ENCODE measurements around the gene MLYCD.
A peak's percentile ranks its signal among the peaks of the same experiment; 100 is the strongest.

The MLYCD gene

GRCh38 chr16:83898463-83899271 lies at the start of gene MLYCD:
Gene MLYCD, plus strand, starts transcription at chr16:83899115. Its CDS starts 30 bp downstream, at chr16:83899145.
- Mint-ChIP-seq H3K4me1 (peaks cover 49% of the 10 kb centered on the region), H3K4me3 (peak within 1 kb of the TSS; percentile 97), H3K27me3 (no peaks in the 10 kb centered on the region)

GRCh38 chr16:83849421-83849820 lies 49.5 kb upstream of the MLYCD start:
- no peaks in the 10 kb centered on the region for H3K27me3 Mint-ChIP-seq
- H3K27ac Mint-ChIP-seq: no peak overlapping the region
- no peak overlapping the region for H3K4me3 Mint-ChIP-seq
- H3K9me3 Mint-ChIP-seq: no peaks in the 10 kb centered on the region
- H3K4me1 Mint-ChIP-seq: no peaks in the 10 kb centered on the region
- H3K36me3 Mint-ChIP-seq: no peaks in the 10 kb centered on the region

More at GRCh38 chr16:83898463-83899271, at the start of gene MLYCD:
- H3K36me3 Mint-ChIP-seq: no peaks in the 10 kb centered on the region
- peak within 1 kb of the TSS; percentile 85 for H3K27ac Mint-ChIP-seq
- H3K9me3 Mint-ChIP-seq: no peaks in the 10 kb centered on the region

- Mint-ChIP-seq H3K9me3 (no peaks in the 10 kb centered on the region), H3K36me3 (no peaks in the 10 kb centered on the region), H3K27me3 (no peaks in the 10 kb centered on the region), H3K4me3 (no peak overlapping the region), H3K4me1 (no peaks in the 10 kb centered on the region), H3K27ac (no peak overlapping the region)
Observed at GRCh38 chr16:83850947-83851346, 48.0 kb upstream of the MLYCD start.

- no peaks in the 10 kb centered on the region for H3K27me3 Mint-ChIP-seq
- H3K9me3 Mint-ChIP-seq: no peaks in the 10 kb centered on the region
- no peak overlapping the region for H3K27ac Mint-ChIP-seq
- H3K4me3 Mint-ChIP-seq: no peak overlapping the region
- no peaks in the 10 kb centered on the region for H3K4me1 Mint-ChIP-seq
- H3K36me3 Mint-ChIP-seq: no peaks in the 10 kb centered on the region
Observed at GRCh38 chr16:83851473-83851872, 47.4 kb upstream of the MLYCD start.

DNA sequence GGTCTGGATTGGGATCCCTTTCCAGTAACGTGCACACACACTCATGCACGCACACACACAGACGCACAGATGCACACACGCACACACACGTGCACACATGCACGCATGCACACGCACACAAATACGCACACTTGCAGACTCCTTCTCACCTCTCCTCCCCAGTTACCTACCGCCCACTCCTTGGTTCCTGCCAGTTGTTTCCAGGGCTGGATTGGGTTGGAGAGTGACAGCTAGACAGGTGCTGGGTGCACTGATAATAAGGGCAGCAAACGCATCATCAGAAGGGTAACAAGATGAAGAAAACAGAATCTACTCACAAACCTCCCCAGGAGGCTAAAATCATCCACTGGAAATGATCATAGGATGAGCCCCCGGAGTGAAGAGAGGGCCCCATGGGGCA lies 46.1 kb upstream of the MLYCD start:
- Mint-ChIP-seq H3K4me3 (no peak overlapping the region), H3K9me3 (no peaks in the 10 kb centered on the region), H3K36me3 (no peaks in the 10 kb centered on the region), H3K27me3 (no peaks in the 10 kb centered on the region), H3K27ac (no peak overlapping the region), H3K4me1 (no peaks in the 10 kb centered on the region)

- Mint-ChIP-seq H3K4me1 (no peaks in the 10 kb centered on the region), H3K27ac (no peak overlapping the region), H3K27me3 (no peaks in the 10 kb centered on the region), H3K36me3 (no peaks in the 10 kb centered on the region), H3K9me3 (no peaks in the 10 kb centered on the region), H3K4me3 (no peak overlapping the region)
Observed at GRCh38 chr16:83853834-83854233, 45.1 kb upstream of the MLYCD start.

DNA sequence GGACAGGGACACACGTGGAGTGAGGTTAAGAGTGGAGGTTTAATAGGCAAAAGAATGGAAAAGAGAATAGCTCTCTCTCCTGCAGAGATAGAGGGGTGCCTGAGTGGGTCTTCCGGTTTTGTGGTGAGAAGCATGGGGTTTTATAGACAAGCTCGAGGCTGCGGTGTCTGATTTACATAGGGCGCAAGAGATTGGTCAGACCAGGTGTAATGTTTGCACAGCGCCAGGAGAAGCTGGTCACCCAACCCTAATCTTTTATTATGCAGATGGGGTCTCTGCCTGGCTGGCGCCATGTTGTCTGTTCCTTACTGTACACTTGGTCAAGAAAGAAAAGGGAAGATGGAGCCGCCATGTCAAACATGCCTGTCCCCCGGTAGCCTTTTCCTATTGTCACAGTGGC lies 44.5 kb upstream of the MLYCD start:
- Mint-ChIP-seq H3K4me1 (no peaks in the 10 kb centered on the region), H3K4me3 (no peak overlapping the region), H3K27ac (no peak overlapping the region), H3K36me3 (no peaks in the 10 kb centered on the region), H3K27me3 (no peaks in the 10 kb centered on the region), H3K9me3 (no peaks in the 10 kb centered on the region)

DNA sequence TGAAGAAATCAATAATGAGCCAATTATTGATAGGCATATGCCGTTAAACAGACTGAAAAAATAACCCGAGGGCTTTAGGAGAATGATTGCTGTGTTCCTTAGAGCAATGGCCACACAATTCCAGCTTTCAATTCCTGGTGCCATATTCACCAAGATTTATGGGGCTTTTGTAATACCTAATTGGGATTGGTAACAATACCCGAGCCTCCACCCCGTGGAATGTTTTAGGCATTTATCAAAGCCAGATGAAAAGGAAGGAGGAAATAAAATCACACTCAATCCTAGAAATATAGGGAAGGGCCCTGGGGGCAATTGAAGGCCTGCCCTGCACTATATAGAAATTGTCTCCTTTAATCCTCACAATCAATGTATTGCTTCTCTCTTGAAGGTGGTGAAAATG lies 42.1 kb upstream of the MLYCD start:
- H3K27me3 Mint-ChIP-seq: no peaks in the 10 kb centered on the region
- no peaks in the 10 kb centered on the region for H3K9me3 Mint-ChIP-seq
- no peak overlapping the region for H3K27ac Mint-ChIP-seq
- H3K36me3 Mint-ChIP-seq: no peaks in the 10 kb centered on the region
- H3K4me3 Mint-ChIP-seq: no peak overlapping the region
- H3K4me1 Mint-ChIP-seq: no peaks in the 10 kb centered on the region

DNA sequence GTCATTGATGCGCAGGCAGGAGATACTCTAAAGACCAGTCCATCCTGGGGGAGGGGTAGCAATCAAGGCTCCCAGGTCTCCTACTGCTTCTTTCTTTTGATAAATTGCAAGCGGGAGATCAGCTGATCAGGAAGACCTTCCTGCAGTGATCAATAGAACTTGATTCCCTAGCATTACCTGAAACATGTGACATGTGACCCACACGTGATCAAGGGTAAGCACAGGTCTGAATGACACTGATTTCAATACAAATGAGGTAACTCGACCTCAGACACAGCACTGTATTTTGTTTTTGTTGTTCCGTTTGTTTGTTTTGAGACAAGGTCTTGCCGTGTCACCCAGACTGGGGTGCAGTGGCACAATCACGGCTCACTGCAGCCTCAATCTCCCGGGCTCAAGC lies 39.6 kb upstream of the MLYCD start:
- Mint-ChIP-seq H3K27ac (no peak overlapping the region), H3K27me3 (peaks cover 3% of the 10 kb centered on the region), H3K4me3 (no peak overlapping the region), H3K36me3 (no peaks in the 10 kb centered on the region), H3K9me3 (no peaks in the 10 kb centered on the region), H3K4me1 (no peaks in the 10 kb centered on the region)

DNA sequence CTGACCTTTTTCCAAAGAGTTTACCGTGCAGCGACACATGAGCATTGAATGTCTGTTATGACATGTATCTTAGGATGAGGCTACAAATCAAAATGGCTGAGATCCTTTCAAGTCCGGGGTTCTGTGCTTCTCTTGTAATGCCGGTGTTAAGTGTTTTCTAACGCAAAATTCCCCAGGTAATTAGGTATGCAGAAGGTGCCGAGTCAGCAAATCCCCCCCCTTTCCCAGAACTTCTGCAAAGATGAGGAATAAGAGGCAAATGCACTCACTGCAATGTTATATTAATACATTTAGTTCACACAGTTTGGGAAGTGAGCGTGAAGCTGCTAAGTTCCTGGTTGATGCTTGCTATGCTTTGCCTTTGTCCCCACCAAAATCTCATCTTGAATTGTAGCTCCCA lies 36.3 kb upstream of the MLYCD start:
- no peak overlapping the region for H3K4me3 Mint-ChIP-seq
- peaks cover 14% of the 10 kb centered on the region for H3K27me3 Mint-ChIP-seq
- no peak overlapping the region for H3K27ac Mint-ChIP-seq
- H3K4me1 Mint-ChIP-seq: no peaks in the 10 kb centered on the region
- no peaks in the 10 kb centered on the region for H3K36me3 Mint-ChIP-seq
- peaks cover 7% of the 10 kb centered on the region for H3K9me3 Mint-ChIP-seq

DNA sequence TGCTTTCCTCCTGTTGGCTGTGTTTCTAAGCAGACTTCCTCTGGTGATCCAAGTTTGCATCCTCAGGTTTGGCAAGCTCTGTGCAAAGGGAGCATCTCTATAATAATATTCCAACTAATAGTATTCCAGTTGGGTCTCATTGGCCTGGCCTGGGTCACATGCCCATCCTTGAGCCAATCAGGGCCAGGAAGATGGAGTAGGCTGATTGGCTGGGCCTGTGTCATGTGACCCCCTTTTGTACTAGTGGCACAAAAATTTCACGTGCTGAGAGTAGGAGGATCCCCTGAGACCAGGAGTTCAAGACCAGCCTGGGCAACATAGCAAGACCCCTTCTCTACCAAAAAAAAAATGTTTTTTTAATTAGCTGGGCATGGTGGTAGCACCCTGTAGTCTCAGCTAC lies 35.2 kb upstream of the MLYCD start:
- H3K4me1 Mint-ChIP-seq: no peaks in the 10 kb centered on the region
- H3K27ac Mint-ChIP-seq: no peak overlapping the region
- peaks cover 19% of the 10 kb centered on the region for H3K27me3 Mint-ChIP-seq
- no peaks in the 10 kb centered on the region for H3K36me3 Mint-ChIP-seq
- H3K9me3 Mint-ChIP-seq: peaks cover 7% of the 10 kb centered on the region
- no peak overlapping the region for H3K4me3 Mint-ChIP-seq

GRCh38 chr16:83870830-83871229 lies 28.1 kb upstream of the MLYCD start:
- H3K9me3 Mint-ChIP-seq: peaks cover 7% of the 10 kb centered on the region
- no peaks in the 10 kb centered on the region for H3K4me1 Mint-ChIP-seq
- H3K27me3 Mint-ChIP-seq: peaks cover 31% of the 10 kb centered on the region
- no peak overlapping the region for H3K4me3 Mint-ChIP-seq
- H3K36me3 Mint-ChIP-seq: no peaks in the 10 kb centered on the region
- H3K27ac Mint-ChIP-seq: no peak overlapping the region

GRCh38 chr16:83878838-83879237 lies 20.1 kb upstream of the MLYCD start:
- Mint-ChIP-seq H3K4me3 (no peak overlapping the region), H3K27ac (no peak overlapping the region), H3K9me3 (no peaks in the 10 kb centered on the region), H3K27me3 (peaks cover 9% of the 10 kb centered on the region), H3K36me3 (no peaks in the 10 kb centered on the region), H3K4me1 (no peaks in the 10 kb centered on the region)

DNA sequence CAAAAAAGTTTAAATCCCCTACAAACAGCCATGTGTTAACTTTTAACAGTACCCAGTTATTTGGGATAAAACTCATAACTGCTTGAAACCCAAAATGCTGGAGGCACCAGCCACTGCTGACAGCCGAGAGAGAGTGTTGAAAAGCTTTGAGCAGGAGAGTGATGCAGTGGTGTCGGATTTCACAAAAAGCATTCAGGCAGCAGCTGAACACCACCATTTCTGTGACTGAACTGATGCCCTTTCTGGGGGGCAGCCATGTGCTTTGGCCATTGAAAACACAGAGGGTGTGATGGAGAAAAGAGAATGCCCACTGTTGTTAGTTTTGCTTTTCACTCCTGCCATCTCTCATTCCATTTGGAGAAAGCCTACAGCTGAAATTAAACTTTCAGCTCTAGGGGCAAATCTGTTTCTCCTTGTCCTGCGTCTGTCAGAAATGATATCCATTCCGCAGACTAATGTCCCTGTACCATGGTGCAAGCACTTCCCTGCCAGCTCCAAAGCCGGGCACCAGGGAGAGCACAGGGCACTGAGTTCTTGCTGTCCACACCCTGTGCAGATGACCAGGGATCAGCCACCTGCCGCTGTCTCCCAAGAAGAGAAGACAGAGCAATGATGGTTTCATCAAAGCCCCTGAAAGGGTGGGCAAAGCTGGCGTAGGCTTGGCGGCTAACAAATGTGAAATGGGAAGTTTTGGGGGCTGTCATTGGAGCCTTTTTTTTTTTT lies 16.6 kb upstream of the MLYCD start:
- Mint-ChIP-seq H3K4me3 (no peak overlapping the region), H3K27me3 (peaks cover 3% of the 10 kb centered on the region), H3K36me3 (no peaks in the 10 kb centered on the region), H3K27ac (no peak overlapping the region), H3K9me3 (no peaks in the 10 kb centered on the region), H3K4me1 (no peaks in the 10 kb centered on the region)

- no peaks in the 10 kb centered on the region for H3K4me1 Mint-ChIP-seq
- H3K27me3 Mint-ChIP-seq: no peaks in the 10 kb centered on the region
- H3K27ac Mint-ChIP-seq: no peak overlapping the region
- no peak overlapping the region for H3K4me3 Mint-ChIP-seq
- H3K36me3 Mint-ChIP-seq: no peaks in the 10 kb centered on the region
- H3K9me3 Mint-ChIP-seq: no peaks in the 10 kb centered on the region
Observed at GRCh38 chr16:83886199-83886971, 12.5 kb upstream of the MLYCD start.

DNA sequence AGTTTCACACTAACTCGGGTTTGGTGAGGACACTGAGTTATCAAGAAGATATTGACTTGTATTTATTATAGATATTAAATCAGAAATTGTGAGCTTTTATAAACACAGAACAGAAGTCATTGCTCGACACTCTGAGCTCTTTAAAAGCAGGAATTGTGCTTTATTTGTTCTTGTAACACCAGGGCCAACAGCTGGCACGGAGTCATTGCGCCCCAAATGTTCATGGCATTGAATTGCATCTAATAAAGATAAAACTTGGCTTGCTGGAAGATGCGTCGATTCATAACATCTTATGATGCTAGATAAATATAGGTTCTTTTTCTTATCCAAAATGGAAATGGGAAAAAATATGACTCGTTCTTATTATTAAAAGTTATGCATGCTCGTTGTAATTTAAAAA lies 11.8 kb upstream of the MLYCD start:
- Mint-ChIP-seq H3K4me3 (no peak overlapping the region), H3K36me3 (no peaks in the 10 kb centered on the region), H3K9me3 (no peaks in the 10 kb centered on the region), H3K27ac (no peak overlapping the region), H3K27me3 (no peaks in the 10 kb centered on the region), H3K4me1 (no peaks in the 10 kb centered on the region)

All from activated naive CD4-positive, alpha-beta T cell treated with anti-CD3 and anti-CD28 coated beads, Interleukin-2, amount 50 U/mL, for 24 hours (primary cell).